HG03280 (cell line): ENCODE measurements around the gene C2orf49.
"Not testable (repeated sequence)": the region's sequence is repeated elsewhere in the genome, so short reads cannot be mapped to it uniquely, and the experiment has no call there.

Experiments used
- ATAC-seq: cut with Tn5 transposase; IDR thresholded peaks from one replicate; pipeline ENCODE4 v1.9.1; 2021; ENCODE audit warnings: mild to moderate bottlenecking, moderate library complexity; ENCODE audit not compliant: unreplicated experiment

C2orf49 gene

DNA sequence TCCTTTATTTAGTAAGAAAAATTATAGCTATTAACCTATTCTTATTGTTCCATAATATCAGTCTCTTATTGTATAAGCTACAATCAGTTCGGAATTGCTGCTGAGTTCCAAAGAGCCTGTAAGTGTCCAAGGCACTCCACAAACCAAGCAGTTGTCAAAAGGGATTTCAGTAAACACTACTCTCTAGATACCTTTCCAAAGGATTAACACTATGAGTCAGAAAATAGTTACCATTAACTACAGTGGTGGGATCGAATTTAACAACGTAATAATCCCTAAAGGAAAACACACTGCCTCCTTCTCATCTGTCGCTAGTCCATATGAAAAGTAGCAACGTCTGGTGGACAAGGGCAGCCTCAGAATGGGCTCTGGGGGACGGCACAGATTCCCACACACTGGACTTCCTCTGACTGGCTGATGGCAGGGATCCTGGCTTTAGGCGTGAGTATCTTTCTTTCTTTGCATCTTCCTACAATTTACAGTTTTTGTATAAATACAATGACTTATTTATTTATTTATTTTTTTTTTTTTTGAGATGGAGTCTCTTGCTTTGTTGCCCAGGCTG, 16.6 kb upstream of the C2orf49 start:
- ATAC-seq = no peak

DNA sequence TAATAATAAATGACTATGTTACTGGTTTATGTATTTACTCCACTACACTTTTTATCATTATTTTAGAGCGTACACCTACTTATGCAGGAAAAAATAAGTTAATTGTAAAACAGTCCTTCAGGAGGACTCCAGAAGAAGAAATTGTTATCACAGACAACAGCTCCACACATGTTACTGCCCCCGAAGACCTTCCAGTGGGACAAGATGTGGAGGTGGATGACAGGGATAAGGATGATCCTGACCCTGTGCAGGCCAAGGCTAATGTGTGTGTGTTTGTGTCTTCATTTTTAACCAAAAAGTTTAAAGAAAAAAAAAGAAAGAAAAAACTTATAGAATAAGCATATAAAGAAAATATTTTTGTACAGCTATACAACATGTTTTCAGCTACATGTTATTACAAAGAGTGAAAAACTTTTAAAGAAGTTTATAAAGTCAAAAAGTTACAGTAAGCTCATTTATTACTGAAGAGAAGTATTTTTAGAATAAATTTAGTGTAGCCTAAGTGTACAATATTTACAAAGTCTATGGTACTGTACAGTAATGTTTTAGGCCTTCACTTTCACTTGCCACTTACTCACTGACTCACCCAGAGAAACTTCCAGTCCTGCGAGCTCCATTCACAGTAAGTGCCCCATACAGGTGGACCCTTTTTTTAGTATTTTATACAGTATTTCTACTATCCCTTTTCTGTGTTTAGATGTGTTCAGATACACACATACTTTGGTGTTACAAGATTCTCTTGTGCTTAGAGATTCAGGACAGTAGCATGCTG, 15.3 kb upstream of the C2orf49 start:
- ATAC-seq = no peak

DNA sequence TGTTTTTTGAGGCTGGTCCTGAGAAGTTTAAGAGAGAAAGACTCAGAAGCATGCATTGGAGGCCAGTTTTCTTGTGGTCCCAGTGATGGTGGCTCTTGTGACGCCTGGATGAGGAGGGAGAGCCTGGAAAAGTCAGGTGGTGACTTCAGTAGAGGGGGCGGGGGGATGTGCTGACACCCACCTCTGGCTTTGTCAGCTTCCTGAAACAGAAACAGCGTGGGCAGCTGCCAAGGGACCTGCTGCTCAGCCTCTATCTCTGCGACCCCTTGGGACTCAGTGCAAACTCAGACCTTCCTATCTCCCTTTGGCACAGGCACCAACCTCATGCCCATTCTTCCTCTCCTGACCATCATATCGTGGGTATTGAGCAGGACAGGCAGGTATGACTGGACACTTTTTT, 14.2 kb upstream of the C2orf49 start:
- ATAC-seq = no peak

DNA sequence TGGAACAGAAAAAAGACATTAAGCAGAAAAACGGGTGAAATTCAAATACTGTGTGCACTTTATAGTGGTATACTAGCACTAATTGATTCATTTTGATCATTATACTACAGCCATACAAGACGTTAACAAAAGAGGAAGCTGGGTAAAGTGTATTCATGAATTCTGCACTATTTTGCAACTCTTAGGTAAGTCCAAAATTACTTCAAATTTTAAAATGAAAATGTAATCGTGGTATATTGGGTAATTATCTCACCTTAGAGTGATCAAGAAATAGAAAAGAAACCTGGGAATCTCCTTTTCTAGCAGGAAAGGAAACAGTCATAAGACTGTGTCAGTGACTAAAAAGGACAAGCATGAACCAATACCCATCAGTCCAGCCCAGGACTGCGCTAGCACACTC, 13.2 kb upstream of the C2orf49 start:
- no peak for ATAC-seq

DNA sequence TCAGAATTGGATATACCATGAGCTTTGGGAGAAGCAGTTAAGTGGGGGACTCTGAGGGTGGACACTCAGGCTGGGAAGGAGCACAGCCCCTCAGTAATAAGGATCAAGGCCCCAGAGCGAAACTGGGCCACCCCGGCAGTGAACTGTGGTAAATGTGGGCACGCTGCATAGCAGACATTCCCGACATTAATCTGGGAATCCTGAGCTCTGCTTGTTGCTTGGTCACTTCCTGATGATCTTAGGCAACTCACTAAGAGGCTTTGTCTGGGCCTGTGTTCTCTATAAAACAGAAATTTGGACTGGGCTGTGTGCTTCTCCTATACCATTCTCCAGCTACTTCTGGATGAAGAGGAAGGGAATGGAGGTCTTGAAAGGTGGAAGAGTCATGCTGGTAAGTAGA, 12.6 kb upstream of the C2orf49 start:
- no peak for ATAC-seq

DNA sequence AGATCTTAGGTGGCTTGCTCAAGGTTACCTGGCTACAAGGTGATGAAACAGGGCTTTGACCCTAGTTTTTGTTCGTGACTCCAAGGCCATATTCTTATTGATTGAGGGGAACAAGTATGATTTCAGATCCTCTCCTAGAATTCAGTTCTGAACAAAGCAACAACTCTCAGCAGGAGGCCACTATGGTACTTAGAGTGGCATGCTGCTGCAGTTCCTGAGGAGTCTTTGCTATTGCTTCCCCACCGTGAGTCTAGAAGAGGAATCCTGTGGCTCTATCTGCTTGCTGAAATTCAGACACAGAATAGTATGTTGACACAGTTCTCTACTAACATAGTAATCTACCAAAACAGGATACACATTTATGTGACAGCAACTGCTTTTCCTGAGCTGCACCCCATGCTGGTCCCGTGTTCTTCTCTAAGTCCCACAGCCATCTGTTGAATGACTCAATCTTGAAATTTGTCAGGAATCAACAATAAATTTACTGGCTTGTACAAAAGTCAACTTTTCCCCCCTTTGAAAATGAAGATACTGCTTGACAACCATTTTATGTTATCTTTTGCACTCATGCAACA, 11.9 kb upstream of the C2orf49 start:
- ATAC-seq = no peak

DNA sequence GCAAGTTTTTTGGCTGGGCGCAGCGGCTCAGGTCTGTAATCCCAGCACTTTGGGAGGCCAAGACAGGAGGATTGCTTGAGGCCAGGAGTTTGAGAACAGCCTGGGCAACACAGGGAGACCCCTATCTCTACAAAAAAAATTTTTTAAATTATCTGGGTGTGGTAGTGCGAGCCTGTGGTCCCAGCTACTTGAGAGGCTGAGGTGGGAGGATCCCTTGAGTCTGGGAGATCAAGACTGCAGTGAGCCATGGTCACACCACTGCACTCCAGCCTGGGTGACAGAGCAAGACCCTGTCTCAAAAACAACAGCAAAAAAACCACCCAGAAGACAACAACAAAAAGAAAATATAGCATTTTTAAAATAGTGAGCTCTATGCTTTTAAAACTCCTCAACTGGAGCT, 10.1 kb upstream of the C2orf49 start:
- ATAC-seq = not testable (repeated sequence)

DNA sequence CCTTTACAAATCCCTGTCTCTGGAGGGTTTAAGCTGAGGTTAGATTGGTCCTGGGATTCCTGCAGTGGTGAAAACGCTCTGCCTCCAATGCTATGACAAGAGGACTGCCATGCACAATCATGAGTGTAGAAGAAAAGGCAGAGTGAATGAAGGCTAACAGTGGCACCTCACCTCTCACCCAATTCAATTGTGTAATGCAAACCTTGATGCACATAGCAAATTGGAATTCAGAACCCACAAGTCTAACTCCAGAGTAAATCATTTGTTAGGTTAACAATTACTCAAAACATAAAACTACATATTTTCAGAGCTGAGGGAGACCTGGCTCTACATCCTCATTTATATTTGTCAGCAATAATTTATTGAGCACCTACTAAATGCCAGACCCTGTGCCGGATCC, 9.7 kb upstream of the C2orf49 start:
- ATAC-seq = no peak

DNA sequence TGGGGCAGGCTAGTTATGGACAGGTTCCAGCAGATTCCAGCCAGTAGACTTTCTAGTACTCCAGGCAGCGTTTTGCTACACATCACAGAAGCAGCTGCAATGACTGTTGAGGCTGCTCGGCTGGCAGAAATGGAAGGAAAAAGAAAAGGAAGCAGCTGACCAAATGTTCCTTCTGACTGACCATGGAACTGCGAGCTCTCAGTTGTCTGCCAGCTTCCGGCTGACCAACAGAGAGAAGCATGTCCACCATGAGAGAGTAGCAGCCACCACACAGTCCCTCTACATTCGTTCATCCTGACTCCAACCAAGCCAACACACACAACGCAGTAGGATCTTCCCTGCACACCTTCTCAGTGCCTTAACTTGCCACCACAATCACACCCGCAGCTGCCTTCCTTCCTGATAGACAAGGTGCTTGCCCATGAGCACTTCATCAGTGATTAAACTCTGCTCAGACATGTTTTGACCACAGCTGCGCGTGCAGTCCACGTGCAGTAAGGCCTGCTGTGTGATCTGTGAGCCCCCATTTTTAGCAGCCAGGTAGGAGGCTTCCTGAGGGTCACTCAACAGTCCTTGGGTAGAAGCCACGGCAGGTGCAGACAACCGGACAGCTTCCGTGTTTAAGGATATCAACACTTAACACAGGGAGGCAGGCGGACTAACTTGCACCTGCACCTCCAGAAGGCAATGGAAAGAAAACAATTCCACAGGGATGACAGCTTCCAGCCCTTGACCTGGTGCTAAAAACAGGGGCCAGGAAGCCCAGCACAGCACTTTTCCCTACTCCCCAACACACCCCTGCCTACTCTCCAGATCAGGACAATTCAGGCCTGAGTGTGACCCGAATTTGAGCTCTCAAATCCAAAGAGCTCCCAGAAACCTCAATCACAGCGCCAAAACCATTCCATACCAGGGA, 8.8 kb upstream of the C2orf49 start:
- peak; percentile 22 for ATAC-seq

DNA sequence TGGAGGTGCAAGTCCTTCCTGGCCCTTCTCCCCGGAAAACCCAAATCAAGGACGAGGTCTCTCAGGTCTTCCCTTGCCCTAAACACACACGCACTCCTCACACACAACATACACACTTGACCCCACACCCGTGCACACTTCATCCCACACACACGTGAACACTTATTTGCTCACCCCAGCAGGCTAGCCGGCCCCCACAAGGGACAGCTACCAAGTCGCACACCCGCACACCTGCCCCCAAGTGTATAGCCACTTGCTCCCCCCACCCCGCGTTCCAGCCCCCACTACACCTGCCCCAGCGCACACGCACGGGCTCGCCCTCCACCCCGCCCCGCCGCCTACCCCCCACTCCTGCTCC, 8.2 kb upstream of the C2orf49 start:
- ATAC-seq = peak; percentile 10

DNA sequence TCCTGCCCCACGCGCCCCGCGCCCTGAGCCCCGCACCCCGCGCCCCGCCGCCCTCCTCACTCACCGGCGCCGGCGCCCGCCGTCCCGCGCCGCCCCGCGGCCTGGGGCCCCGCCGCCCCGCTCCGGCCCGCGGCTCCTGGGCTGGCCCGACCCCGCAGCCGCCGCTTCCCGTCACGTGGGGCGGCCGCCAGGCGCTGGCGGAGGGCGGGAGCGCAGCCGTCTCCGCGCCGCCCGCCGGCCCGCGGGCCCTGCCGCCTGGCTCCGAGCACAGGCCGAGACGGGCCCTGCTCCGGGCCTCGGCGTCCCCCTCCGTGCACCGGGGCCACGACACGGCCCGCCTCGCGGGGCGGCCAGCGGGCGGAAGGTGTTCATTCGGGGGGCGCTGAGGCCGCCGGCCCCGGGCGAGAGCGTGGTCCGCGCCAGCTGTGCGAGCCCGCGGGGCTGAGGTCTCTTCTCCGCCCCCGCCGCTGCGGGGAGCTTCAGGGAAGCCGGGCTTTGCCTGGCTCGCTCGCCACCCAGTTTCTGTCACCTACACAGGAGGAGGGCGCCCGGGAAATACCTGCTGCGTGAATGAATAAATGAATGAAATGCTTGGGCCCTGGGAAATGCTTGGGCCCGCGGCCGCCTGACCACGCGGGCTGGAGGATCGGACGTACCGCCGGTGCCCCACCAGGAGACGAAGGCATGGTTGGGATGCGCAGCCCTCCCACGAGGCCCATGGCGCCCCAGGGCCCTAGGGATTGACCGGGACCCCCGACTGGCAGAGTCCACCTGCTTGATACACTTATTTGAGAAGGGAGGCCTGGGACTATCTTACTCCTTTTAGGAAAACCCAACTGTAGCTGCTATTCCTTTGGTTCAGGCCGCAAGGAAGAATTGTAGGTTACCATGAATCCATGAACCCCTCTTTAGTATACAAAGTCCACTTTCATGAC, 7.5 kb upstream of the C2orf49 start, which contains the start of gene TGFBRAP1:
Gene TGFBRAP1 (minus strand): TSS at position 175 of the 935 bp plus-strand sequence. CDS start 21,434 bp downstream, outside the sequence.
- ATAC-seq = peak; percentile 84

DNA sequence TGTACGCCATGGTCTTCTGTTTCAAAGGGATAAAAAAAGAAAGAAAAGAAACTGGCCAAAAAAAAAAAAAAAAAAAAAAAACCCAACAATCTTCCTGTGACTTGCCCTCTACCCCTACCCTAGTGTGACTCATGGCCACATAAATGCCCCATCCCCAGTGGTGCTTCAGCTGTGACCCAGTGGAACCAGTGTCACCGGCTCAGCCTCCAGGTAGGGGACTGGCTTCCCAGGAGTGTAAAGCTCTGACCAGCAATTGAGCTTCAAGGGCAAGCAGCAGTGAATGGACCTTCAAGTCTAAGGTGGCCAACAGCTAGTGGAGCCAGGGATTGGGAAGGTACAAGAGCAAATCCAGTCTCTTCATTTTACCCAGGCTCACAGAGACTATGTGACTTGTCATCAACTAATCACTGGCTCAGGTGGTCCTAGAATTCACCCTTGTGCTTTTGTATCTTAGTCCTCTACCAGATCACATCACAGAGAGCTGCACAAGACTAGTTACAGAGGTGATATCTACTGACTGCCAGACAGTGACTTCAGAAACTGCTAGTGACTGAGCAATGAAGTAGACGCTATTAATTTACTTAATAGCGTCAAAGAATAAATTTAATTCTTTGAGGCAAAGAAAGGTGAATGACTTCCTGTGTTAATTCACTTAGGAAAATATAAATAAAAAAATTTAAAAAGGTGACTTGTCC, 6.5 kb upstream of the C2orf49 start:
- ATAC-seq = no peak

DNA sequence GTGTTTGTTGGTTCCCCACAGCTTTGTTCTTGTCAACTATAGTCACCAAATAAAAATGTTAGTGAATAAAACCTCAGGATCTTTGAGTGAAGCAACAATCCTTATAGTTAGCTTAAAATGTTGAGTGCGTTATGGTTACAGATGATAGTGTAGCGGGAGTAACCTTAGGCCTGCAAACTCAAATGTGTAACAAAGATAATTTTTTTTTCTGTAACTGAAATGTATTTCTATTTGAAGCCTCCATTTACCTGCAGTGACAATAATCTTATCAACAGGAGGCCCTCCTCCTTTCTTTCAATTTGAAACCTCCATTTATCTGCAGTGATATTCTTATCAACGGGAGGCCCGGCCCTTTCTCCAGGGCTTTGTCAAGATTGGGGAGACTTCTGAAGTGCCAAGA, 3.1 kb upstream of the C2orf49 start:
- ATAC-seq = no peak

DNA sequence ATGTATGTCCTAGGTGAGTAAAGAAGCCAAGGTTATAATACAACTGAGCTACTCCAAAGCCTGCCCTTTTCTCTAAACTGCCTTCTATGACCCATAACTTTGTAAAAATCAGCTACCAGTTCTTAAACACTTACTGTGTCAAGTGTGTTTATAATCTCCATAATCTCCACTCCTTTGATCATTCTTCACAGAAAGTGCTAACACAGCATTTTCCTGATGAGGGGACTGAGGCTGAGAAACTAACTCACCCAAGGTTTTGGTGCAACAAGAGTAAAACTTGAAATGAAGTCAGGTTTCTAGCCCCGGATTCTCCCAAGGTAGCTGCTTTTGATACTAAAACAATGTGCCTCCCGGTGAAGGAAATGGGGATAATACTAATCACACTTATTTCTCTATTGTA, 1.9 kb upstream of the C2orf49 start:
- no peak for ATAC-seq

DNA sequence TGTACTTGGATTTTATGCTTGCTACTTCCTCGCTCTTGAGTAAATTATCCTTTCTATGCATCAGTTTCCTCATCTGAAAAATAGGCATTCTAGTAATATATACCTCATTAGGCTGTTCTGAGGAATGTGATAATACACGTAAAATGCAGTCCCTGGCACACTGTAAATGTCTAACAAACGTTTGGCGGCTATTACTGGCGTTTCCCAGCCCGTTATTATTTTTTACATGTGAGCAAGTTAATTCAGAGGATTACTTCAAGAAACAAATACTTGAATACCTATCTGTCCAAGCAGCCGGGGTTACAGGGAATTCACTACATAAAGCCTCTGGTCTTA, 586 bp upstream of the C2orf49 start:
- no peak for ATAC-seq

DNA sequence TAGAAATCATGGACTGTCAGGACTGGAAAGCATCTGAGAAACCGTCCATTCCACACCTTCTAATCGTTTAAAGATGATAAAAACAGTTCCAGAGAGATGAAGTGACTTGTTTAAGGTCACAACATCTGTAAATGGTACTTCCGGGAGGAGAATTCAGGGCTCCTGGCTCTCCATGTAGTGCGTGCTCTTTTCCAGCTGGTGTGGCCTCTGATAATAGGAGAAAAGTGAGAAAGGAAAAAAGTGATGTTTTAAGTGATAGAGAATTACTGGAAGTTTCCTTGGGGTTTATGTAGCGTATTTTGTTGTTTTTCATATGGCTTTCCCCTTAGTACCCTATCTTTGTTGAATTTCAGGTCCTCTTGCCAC, 663 bp downstream of the C2orf49 start:
- peak; percentile 10 for ATAC-seq

DNA sequence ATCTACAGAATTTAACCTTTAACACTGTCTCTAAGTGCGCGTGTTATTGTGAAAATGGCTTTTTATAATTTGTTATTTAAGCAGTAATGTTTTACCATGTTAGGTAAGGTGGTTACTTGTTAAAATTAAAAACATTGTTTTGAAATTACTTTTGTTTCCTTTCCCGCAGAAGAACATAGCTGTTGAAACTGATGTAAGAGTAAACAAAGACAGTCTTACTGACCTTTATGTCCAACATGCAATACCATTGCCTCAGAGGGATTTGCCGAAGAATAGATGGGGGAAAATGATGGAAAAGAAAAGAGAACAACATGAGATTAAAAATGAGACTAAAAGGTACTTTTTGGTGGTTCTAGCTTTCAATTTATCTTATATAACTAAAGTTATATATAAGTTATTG, 2.1 kb downstream of the C2orf49 start:
- no peak for ATAC-seq

DNA sequence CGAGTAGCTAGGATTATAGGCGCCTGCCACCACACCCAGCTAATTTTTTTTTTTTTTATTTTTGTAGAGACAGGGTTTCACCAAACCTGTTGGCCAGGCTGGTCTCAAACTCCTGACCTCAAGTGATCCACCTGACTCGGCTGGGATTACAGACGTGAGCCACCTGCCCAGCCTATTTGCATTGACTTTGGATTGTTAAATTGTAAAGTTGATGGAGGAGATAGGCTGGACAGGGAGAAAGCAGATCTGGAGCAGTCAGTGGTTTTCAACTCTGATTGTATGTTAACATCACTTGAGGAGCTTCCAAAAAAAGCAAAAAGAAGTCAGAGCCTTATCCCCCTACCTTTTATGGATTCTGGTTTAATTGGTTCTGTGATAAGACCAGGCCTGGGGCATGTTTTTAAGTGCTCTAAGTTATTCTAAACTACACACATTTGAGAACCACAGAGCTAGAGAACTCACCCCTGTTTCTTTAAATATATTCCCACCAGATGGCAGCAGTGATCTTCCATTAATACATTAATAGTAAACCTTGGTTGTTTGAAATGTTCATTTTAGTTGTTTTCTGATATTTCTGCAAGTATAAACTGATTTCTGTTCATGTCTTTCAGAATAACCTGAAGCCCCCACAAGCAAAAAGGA, 7.5 kb downstream of the C2orf49 start:
- ATAC-seq = no peak

DNA sequence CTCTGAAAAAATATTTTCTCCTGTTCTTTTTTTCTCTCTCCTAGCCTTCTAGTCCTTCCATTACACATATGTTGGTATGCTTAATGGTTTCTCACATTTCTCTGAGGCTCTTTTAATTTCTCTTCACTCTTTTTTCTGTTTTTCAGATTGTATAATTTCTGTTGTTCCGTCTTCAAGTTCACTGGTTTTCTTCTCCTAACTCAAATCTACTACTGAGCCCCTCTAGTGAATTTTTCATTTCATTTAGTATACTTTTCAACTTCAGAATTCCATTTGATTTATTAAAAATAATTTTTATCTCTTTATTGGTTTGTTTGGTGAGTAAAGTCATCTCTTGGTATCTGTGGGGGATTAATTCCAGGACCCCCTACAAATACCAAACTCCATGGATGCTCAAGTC, 19.8 kb downstream of the C2orf49 start:
- ATAC-seq = no peak
